Activated B cell treated with CpG ODN at 0.5 μM for 24 hours (primary cell): ENCODE data around the gene GABARAPL2. TPM values are rescaled to one million over a fixed set of nuclear protein-coding genes. Genes with fewer than 3 reads are reported as not detected.

Source experiments
- ATAC-seq: fragments of 200-7000 bp; cut with Tn5 transposase; one replicate; pipeline ENCODE4 v1.10.0; 2021; ENCODE audit warnings: low read depth, mild to moderate bottlenecking, moderate library complexity
- CTCF ChIA-PET: fragments of 350-600 bp; sonication (Branson Sonifier 250); formaldehyde crosslinking; loops from one replicate; lab custom pipeline; 2021; ENCODE audit warnings: antibody characterized with exemption; lab: Charles Lee
- POLR2A ChIA-PET: fragments of 350-600 bp; sonication (Branson Sonifier 250); formaldehyde crosslinking; loops from one replicate; lab custom pipeline; 2021; ENCODE audit warnings: antibody characterized with exemption; lab: Charles Lee
- DNase-seq: peaks from one replicate; pipeline ENCODE4 v3.0.0; 2022
- H3K27ac Mint-ChIP-seq: one replicate; pipeline ENCODE4 v1.8.0; 2020; ENCODE audit warnings: mixed read lengths
- H3K27me3 Mint-ChIP-seq: one replicate; pipeline ENCODE4 v1.8.0; 2021; ENCODE audit warnings: mixed read lengths
- H3K36me3 Mint-ChIP-seq: one replicate; pipeline ENCODE4 v1.8.0; 2021; ENCODE audit warnings: low read depth, mixed read lengths
- H3K4me1 Mint-ChIP-seq: one replicate; pipeline ENCODE4 v1.8.0; 2021; ENCODE audit warnings: mixed read lengths
- H3K4me3 Mint-ChIP-seq: one replicate; pipeline ENCODE4 v1.8.0; 2020; ENCODE audit warnings: mild to moderate bottlenecking, mixed read lengths
- H3K9me3 Mint-ChIP-seq: one replicate; pipeline ENCODE4 v1.8.0; 2020; ENCODE audit warnings: mixed read lengths
- CTCF ChIP-seq: fragments of 200-600 bp; IDR thresholded peaks from one replicate; pipeline ENCODE4 v1.8.0; 2022; ENCODE audit warnings: antibody characterized with exemption, mild to moderate bottlenecking
- intact Hi-C: fragments of 100-400 bp; cut with micrococcal nuclease; formaldehyde crosslinking; loops from one replicate; pipeline ENCODE4 v1.15.1; 2024
- total RNA-seq: library from RNA; stranded (reverse); gene quantifications from 2 replicates; pipeline ENCODE4 v1.2.3, GENCODE V29; 2022

GABARAPL2 gene
- total RNA-seq, 1 donor from 2014 or later, result 62.9 TPM

DNA sequence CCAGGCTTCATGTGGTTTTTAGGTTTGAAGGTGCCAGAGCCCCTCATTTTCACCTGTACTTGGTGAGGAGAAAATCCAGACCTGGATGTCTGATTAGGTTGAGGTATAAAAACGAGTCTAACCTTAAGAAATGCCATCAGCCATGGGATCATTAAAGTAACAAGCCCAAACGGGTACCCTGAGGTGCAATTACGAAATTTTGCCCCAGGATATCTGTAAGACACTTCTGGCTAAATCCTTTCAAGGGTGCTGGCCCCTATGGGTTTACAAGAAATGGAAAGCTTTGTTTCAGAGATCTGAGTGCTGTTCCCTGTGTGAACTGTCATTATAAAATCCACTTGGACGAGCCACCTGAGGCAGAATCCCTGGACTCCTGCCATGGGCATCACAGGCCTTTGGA is 37.1 kb downstream of the GABARAPL2 start:
- peaks cover 74% of the 10 kb centered on the region for H3K36me3 Mint-ChIP-seq
- ChIA-PET POLR2A (no interaction called here), CTCF (no interaction called here)
- no peak overlapping the region for H3K4me3 Mint-ChIP-seq
- H3K9me3 Mint-ChIP-seq, result peaks cover 7% of the 10 kb centered on the region
- ATAC-seq (no peak), DNase-seq (no peak)
- no peak overlapping the region for H3K27ac Mint-ChIP-seq
- no peaks in the 10 kb centered on the region for H3K27me3 Mint-ChIP-seq
- intact Hi-C loops, result no loop called here
- no peak for TF ChIP-seq CTCF
- H3K4me1 Mint-ChIP-seq, result no peaks in the 10 kb centered on the region

- no peak for TF ChIP-seq CTCF
- POLR2A ChIA-PET, result interaction anchor here (0.6 kb wide), 1 partner anchor 121 kb away, joined by 4 read pairs; no protein-coding TSS in a partner anchor
- H3K27me3 Mint-ChIP-seq, result no peaks in the 10 kb centered on the region
- no peaks in the 10 kb centered on the region for H3K4me1 Mint-ChIP-seq
- ATAC-seq, result no peak
- CTCF ChIA-PET, result no interaction called here
- intact Hi-C loops, result no loop called here
- H3K4me3 Mint-ChIP-seq, result no peak overlapping the region
- peaks cover 7% of the 10 kb centered on the region for H3K9me3 Mint-ChIP-seq
- no peak for DNase-seq
- H3K36me3 Mint-ChIP-seq, result peaks cover 67% of the 10 kb centered on the region
- H3K27ac Mint-ChIP-seq, result no peak overlapping the region
Measured at GRCh38 chr16:75606507-75606906, 40.3 kb downstream of the GABARAPL2 start.

DNA sequence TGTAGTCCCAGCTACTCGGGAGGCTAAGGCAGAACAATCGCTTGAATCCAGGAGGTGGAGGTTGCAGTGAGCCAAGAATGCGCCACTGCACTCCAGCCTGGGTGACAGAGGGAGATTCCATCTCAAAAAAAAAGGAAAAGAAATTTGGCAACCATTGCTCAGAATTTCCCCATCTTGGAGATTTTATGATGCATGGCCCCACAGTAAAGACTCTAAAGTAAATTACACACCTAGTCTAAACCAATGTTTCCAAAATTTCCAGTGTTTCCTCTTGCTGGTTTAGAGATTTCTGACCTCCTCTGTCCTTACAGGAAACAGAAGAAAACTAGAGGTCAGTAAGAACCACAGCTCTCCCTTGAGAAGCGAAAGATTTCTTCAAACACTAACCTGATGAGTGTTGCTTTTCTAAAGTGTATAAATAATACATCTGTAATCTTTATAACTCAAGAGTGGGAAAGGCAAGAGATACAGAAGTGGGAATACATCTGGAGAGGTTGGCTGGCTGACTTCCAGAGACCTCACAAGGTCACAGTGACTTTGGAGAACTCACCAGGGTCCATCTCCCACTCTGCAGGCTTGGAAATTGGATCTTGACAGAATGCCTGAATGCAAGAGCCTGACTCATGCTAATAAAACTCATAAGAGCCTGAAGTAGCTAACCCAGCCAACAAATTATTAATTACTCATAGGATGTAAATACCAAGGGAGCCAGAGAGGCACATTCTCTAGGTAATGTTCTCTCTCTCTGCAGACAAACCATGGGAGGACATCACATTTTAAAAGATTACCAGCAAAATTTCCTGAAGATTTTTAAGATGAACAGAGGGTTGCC is 48.1 kb downstream of the GABARAPL2 start:
- no peak for TF ChIP-seq CTCF
- ChIA-PET POLR2A (no interaction called here), CTCF (no interaction called here)
- DNase-seq (no peak), ATAC-seq (no peak)
- H3K4me3 Mint-ChIP-seq, result no peak overlapping the region
- H3K27ac Mint-ChIP-seq, result no peak overlapping the region
- peaks cover 70% of the 10 kb centered on the region for H3K36me3 Mint-ChIP-seq
- intact Hi-C loops, result no loop called here
- H3K9me3 Mint-ChIP-seq, result no peaks in the 10 kb centered on the region
- H3K4me1 Mint-ChIP-seq, result no peaks in the 10 kb centered on the region
- no peaks in the 10 kb centered on the region for H3K27me3 Mint-ChIP-seq

GRCh38 chr16:75615619-75616018 is 49.4 kb downstream of the GABARAPL2 start:
- Mint-ChIP-seq H3K27me3 (no peaks in the 10 kb centered on the region), H3K27ac (no peak overlapping the region), H3K4me3 (no peak overlapping the region), H3K9me3 (no peaks in the 10 kb centered on the region), H3K4me1 (peaks cover 4% of the 10 kb centered on the region), H3K36me3 (peaks cover 73% of the 10 kb centered on the region)
- intact Hi-C loops, result no loop called here
- ATAC-seq, result no peak
- ChIA-PET CTCF (no interaction called here), POLR2A (no interaction called here)
- DNase-seq, result no peak
- TF ChIP-seq CTCF, result no peak

- CTCF ChIA-PET, result no interaction called here
Measured at GRCh38 chr16:75616521-75617010, 50.4 kb downstream of the GABARAPL2 start.

More at GRCh38 chr16:75616521-75617010, 50.4 kb downstream of the GABARAPL2 start:
- no peak overlapping the region for H3K27ac Mint-ChIP-seq
- no peaks in the 10 kb centered on the region for H3K9me3 Mint-ChIP-seq
- intact Hi-C loops, result no loop called here
- POLR2A ChIA-PET, result no interaction called here
- H3K4me3 Mint-ChIP-seq, result no peak overlapping the region
- peaks cover 73% of the 10 kb centered on the region for H3K36me3 Mint-ChIP-seq
- no peaks in the 10 kb centered on the region for H3K27me3 Mint-ChIP-seq
- H3K4me1 Mint-ChIP-seq, result peaks cover 8% of the 10 kb centered on the region
- DNase-seq, result no peak
- no peak for ATAC-seq
- TF ChIP-seq CTCF, result no peak
